ENCODE results near the gene LRRC41.
A peak's percentile ranks its signal among the peaks of the same experiment; 100 is the strongest.
"Not testable (repeated sequence)": the region's sequence is repeated elsewhere in the genome, so short reads cannot be mapped to it uniquely, and the experiment has no call there.

The LRRC41 gene

GRCh38 chr1:46285730-46286477 lies 17.5 kb downstream of the LRRC41 start:
- DNase-seq, result peak; percentile 63

GRCh38 chr1:46284597-46285564 lies 18.5 kb downstream of the LRRC41 start:
- DNase-seq, result no peak

- no peak for DNase-seq
These were observed 19.4 kb downstream of the LRRC41 start for GRCh38 chr1:46284058-46284457.

GRCh38 chr1:46281021-46281420 lies 22.4 kb downstream of the LRRC41 start:
- DNase-seq, result no peak

GRCh38 chr1:46280092-46280491 lies 23.3 kb downstream of the LRRC41 start:
- no peak for DNase-seq

- DNase-seq, result no peak
These were observed 24.6 kb downstream of the LRRC41 start for GRCh38 chr1:46278807-46279206.

GRCh38 chr1:46277658-46278373 lies 25.6 kb downstream of the LRRC41 start:
- DNase-seq, result no peak

- DNase-seq, result no peak
These were observed 28.4 kb downstream of the LRRC41 start for GRCh38 chr1:46275030-46275337.

GRCh38 chr1:46274225-46275029 lies 29.0 kb downstream of the LRRC41 start:
- DNase-seq, result no peak

GRCh38 chr1:46268578-46268977 lies 34.8 kb downstream of the LRRC41 start:
- no peak for DNase-seq

GRCh38 chr1:46263146-46263545 lies 40.3 kb downstream of the LRRC41 start:
- DNase-seq, result no peak

- DNase-seq, result no peak
These were observed 40.9 kb downstream of the LRRC41 start for GRCh38 chr1:46262508-46262907.

GRCh38 chr1:46256523-46256922 lies 46.9 kb downstream of the LRRC41 start:
- no peak for DNase-seq

- no peak for DNase-seq
These were observed 48.7 kb downstream of the LRRC41 start for GRCh38 chr1:46254668-46255067.

- DNase-seq, result peak; percentile 42
These were observed 55.1 kb downstream of the LRRC41 start for GRCh38 chr1:46248122-46248920.

GRCh38 chr1:46247436-46248121 lies 55.8 kb downstream of the LRRC41 start, which contains the start of gene RAD54L:
Gene RAD54L, plus strand, starts transcription at chr1:46247763. Its CDS starts 643 bp downstream, at chr1:46248406.
- DNase-seq, result peak; percentile 98

GRCh38 chr1:46246548-46247435 lies 56.6 kb downstream of the LRRC41 start:
- peak; percentile 84 for DNase-seq

GRCh38 chr1:46246136-46246535 lies 57.3 kb downstream of the LRRC41 start:
- not testable (repeated sequence) for DNase-seq

- DNase-seq, result no peak
These were observed 58.6 kb downstream of the LRRC41 start for GRCh38 chr1:46244656-46245371.

All from left hindlimb (tissue), 1 donor.